Suprapubic skin (tissue), 4 donors: Measurements from ENCODE around the gene KLHL29. TPM values are rescaled to one million over a fixed set of nuclear protein-coding genes. Genes with fewer than 3 reads are reported as not detected.
A peak's percentile ranks its signal among the peaks of the same experiment; 100 is the strongest.

Source experiments
- DNase-seq, 2 donors: peaks; one replicate each; pipeline ENCODE4 v3.0.0-alpha.2; 2019; ENCODE audit warnings: low spot score in 2 of 2
- H3K27ac ChIP-seq: fragments of 200-600 bp; sonication (generic); one replicate; pipeline ENCODE4 v1.5.1; 2019
- H3K27me3 ChIP-seq: fragments of 200-600 bp; sonication (generic); one replicate; pipeline ENCODE4 v1.5.1; 2019
- H3K36me3 ChIP-seq: fragments of 200-600 bp; sonication (generic); one replicate; pipeline ENCODE4 v1.5.1; 2019
- H3K4me1 ChIP-seq: fragments of 200-600 bp; sonication (generic); one replicate; pipeline ENCODE4 v1.5.1; 2019
- H3K4me3 ChIP-seq: fragments of 200-600 bp; sonication (generic); one replicate; pipeline ENCODE4 v1.5.1; 2019; ENCODE audit warnings: mild to moderate bottlenecking
- H3K9me3 ChIP-seq: fragments of 200-600 bp; sonication (generic); one replicate; pipeline ENCODE4 v1.5.1; 2019
- EP300 ChIP-seq: sonication (generic); formaldehyde crosslinking; IDR thresholded peaks from one replicate; pipeline ENCODE4 v1.6.1; 2017; ENCODE audit warnings: antibody characterized with exemption
- POLR2A ChIP-seq, 2 donors: fragments of 450-650 bp; IDR thresholded peaks; one replicate each; pipeline ENCODE4 v1.6.1; 2017; ENCODE audit warnings: antibody characterized with exemption in 2 of 2, mild to moderate bottlenecking in 2 of 2, moderate library complexity in 2 of 2
- POLR2AphosphoS5 ChIP-seq, 3 donors: sonication (generic); formaldehyde crosslinking; IDR thresholded peaks; one replicate each; pipeline ENCODE4 v1.6.1; 2017; ENCODE audit warnings: antibody characterized with exemption in 3 of 3
- WGBS: methylation state at CpG from one replicate; pipeline ENCODE4 v1.1.5; 2018; 5-methylcytosine and 5-hydroxymethylcytosine counted together
- total RNA-seq, 4 donors: library from RNA; depleted of rRNA; stranded (reverse); fragments of >200 nt; gene quantifications; one replicate each; pipeline ENCODE4 v1.1.0, GENCODE V29; 2016
- TF ChIP-seq, protein P1 (sequence below), 2 donors: fragments of 200-600 bp in 1 of 2; fragments of 450-650 bp in 1 of 2; sonication (generic) in 1 of 2; IDR thresholded peaks; one replicate each; pipeline ENCODE4 v1.5.1; 2016 to 2019; ENCODE audit warnings: antibody characterized with exemption in 2 of 2, mild to moderate bottlenecking in 1 of 2, moderate library complexity in 1 of 2

Gene KLHL29
- total RNA-seq, 4 donors from 2014 or later: 17.1 to 30.8 (median 20.7) TPM

DNA sequence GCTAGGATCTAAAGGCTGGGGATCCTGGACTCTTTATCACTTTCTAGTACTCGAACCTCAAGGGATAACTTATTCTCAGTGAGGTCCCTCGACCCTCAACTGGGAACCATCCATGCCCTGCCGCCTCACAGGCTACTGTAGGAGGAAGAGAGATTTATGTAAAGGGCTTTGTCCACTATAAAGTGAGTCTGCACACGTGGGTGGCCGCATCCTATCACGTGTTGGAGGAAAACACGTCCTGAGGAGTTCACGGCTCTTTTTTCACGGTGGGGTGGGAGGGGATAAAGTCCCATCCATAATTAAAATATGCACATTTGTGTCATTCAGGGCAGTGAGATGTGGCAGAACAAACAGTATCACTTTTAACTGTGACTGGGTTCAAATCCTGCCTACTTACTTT lies 176.6 kb downstream of the KLHL29 start:
- no peak overlapping the region for H3K27ac ChIP-seq
- H3K9me3 ChIP-seq: no peaks in the 10 kb centered on the region
- H3K4me3 ChIP-seq: no peak overlapping the region
- peaks cover 5% of the 10 kb centered on the region for H3K36me3 ChIP-seq
- TF ChIP-seq, protein P1, sequence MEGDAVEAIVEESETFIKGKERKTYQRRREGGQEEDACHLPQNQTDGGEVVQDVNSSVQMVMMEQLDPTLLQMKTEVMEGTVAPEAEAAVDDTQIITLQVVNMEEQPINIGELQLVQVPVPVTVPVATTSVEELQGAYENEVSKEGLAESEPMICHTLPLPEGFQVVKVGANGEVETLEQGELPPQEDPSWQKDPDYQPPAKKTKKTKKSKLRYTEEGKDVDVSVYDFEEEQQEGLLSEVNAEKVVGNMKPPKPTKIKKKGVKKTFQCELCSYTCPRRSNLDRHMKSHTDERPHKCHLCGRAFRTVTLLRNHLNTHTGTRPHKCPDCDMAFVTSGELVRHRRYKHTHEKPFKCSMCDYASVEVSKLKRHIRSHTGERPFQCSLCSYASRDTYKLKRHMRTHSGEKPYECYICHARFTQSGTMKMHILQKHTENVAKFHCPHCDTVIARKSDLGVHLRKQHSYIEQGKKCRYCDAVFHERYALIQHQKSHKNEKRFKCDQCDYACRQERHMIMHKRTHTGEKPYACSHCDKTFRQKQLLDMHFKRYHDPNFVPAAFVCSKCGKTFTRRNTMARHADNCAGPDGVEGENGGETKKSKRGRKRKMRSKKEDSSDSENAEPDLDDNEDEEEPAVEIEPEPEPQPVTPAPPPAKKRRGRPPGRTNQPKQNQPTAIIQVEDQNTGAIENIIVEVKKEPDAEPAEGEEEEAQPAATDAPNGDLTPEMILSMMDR (IDR thresholded peaks at IDR 0.05): no peak
- TF ChIP-seq POLR2A (IDR thresholded peaks at IDR 0.05): no peak
- no peak for TF ChIP-seq POLR2AphosphoS5 (IDR thresholded peaks at IDR 0.05)
- no peak for TF ChIP-seq EP300
- no peak for DNase-seq
- 90% methylated on average over 9 of the region's 9 CpGs for WGBS
- H3K4me1 ChIP-seq: peaks cover 28% of the 10 kb centered on the region
- H3K27me3 ChIP-seq: no peaks in the 10 kb centered on the region

DNA sequence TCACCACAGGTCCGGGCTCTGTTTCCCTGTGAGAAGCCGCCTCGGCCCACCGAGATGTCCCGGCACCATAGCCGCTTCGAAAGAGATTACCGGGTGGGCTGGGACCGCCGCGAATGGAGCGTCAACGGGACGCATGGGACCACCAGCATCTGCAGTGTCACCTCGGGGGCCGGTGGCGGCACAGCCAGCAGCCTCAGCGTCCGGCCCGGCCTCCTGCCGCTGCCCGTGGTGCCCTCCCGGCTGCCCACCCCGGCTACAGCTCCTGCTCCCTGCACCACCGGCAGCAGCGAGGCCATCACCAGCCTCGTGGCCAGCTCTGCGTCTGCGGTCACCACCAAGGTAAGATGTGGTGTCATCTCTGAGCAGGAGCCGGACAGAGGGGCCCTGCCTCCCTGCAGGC lies 177.2 kb downstream of the KLHL29 start:
- peaks cover 28% of the 10 kb centered on the region for H3K4me1 ChIP-seq
- peaks cover 5% of the 10 kb centered on the region for H3K36me3 ChIP-seq
- H3K27me3 ChIP-seq: no peaks in the 10 kb centered on the region
- no peak for DNase-seq
- H3K4me3 ChIP-seq: no peak overlapping the region
- whole genome bisulfite sequencing: 98% methylated on average over 14 of the region's 30 CpGs
- no peak overlapping the region for H3K27ac ChIP-seq
- no peak for TF ChIP-seq EP300
- TF ChIP-seq, protein P1 (IDR thresholded peaks at IDR 0.05): no peak
- TF ChIP-seq POLR2AphosphoS5 (IDR thresholded peaks at IDR 0.05): no peak
- TF ChIP-seq POLR2A (IDR thresholded peaks at IDR 0.05): no peak
- no peaks in the 10 kb centered on the region for H3K9me3 ChIP-seq

DNA sequence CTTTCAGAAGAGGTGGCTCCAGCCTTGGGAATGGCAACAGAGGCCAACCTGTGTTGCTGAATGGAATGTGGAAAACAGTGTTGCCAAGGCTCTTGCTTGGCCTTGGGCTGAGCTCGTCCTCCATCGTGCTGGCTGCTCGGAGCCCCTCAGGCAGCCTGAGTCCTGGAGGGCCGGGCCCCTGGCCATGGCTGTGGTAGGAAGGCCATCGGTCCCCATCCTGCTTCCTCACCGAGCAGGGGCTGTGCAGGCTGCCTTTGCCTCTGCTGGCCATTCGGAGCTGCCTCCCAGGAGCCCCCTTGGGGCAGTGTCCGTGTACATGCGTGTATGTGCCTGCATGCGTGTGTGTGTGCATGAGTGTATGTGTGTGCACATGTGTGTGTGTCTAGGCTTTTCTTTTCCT lies 178.2 kb downstream of the KLHL29 start:
- TF ChIP-seq, protein P1 (IDR thresholded peaks at IDR 0.05): no peak
- no peak for TF ChIP-seq EP300
- no peak for TF ChIP-seq POLR2A (IDR thresholded peaks at IDR 0.05)
- TF ChIP-seq POLR2AphosphoS5 (IDR thresholded peaks at IDR 0.05): no peak
- no peak overlapping the region for H3K4me3 ChIP-seq
- no peaks in the 10 kb centered on the region for H3K9me3 ChIP-seq
- DNase-seq: no peak
- H3K36me3 ChIP-seq: peaks cover 5% of the 10 kb centered on the region
- WGBS: 54% methylated on average over 4 of the region's 10 CpGs
- no peaks in the 10 kb centered on the region for H3K27me3 ChIP-seq
- H3K4me1 ChIP-seq: peaks cover 28% of the 10 kb centered on the region
- peak overlapping the region; percentile 72 for H3K27ac ChIP-seq

DNA sequence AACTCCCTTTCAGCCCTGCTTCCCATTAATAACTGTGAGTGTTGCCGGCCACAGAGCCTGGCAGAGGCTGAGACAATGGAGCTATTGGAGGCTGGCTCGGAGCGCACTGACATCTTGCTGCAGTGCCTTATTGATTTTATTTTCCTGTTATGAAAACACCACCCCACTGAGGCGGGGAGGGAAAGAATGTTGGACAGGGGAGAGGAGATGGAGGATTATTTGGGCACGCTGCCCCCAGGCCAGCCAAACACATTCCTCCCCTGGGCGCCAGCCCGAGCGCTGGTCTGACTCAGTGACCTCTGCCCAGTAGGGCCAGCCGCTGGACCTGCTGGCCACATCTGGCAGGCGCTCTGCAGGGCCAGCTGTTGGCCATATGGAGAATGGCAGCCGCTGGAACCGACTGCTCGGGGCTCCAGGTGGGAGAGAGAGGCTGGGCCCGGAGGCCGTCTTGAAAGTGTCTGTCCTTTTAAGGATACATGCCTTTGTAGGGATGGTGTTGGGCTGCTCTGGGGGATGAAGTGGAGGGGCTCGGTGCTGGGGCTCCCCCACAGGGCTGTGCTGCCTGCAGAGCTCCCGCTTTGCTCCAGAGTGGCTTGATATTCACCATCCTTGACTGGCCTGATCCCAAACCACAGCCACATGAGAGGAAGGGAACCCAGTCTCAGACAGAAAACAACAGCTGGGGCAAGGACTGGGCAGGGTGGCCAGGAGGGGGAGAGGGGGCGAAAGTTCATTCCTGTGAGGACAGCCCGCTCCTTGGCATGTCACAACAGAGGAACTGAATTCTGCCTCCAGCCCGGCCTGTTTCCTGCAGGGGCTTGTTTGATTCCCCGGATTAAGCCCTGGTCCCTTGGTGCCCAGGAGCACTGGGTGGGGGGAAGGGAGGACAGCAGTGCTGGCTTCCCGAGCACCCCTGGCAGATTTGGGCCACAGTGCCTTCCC lies 179.0 kb downstream of the KLHL29 start:
- no peak for TF ChIP-seq POLR2A (IDR thresholded peaks at IDR 0.05)
- TF ChIP-seq EP300: no peak
- peak in 2 of 3 donors; percentile 28 to 68 for TF ChIP-seq POLR2AphosphoS5 (IDR thresholded peaks at IDR 0.05)
- TF ChIP-seq, protein P1 (IDR thresholded peaks at IDR 0.05): no peak
- peaks cover 28% of the 10 kb centered on the region for H3K4me1 ChIP-seq
- H3K36me3 ChIP-seq: peaks cover 5% of the 10 kb centered on the region
- peak in 1 of 2 donors; percentile 86 for DNase-seq
- no peak overlapping the region for H3K4me3 ChIP-seq
- no peaks in the 10 kb centered on the region for H3K9me3 ChIP-seq
- H3K27me3 ChIP-seq: no peaks in the 10 kb centered on the region
- WGBS: 55% methylated on average over 14 of the region's 22 CpGs
- H3K27ac ChIP-seq: peak overlapping the region; percentile 72

DNA sequence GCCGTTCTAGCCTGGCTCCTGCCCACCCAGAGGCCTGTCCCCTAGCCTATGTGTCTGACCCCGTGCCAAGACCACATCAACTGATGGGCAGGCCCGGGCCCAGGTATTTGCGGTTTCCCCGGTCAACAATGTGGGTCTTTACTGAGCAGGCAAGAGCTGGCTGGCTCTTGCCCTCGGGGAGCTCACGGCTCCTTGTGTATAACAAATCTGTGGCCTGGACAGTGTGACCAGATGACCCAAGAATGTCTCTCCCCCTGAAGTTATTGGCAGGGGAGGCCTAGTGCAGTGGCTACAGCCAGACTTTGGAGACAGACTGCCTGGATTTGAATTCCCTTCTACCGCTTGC lies 179.6 kb downstream of the KLHL29 start:
- 60% methylated on average over 1 of the region's 8 CpGs for WGBS
- Histone ChIP-seq H3K4me1 (peaks cover 28% of the 10 kb centered on the region), H3K4me3 (no peak overlapping the region), H3K36me3 (peaks cover 5% of the 10 kb centered on the region), H3K27me3 (no peaks in the 10 kb centered on the region), H3K9me3 (no peaks in the 10 kb centered on the region), H3K27ac (peak overlapping the region; percentile 72)
- no peak for TF ChIP-seq POLR2AphosphoS5 (IDR thresholded peaks at IDR 0.05)
- no peak for TF ChIP-seq POLR2A (IDR thresholded peaks at IDR 0.05)
- TF ChIP-seq, protein P1 (IDR thresholded peaks at IDR 0.05): no peak
- TF ChIP-seq EP300: no peak
- no peak for DNase-seq
